Stimulated activated CD4-positive, alpha-beta T cell treated with anti-CD3 and anti-CD28 coated beads, Interleukin-2, amount 100 ng/mL, for 24 hours (primary cell): ENCODE results near the gene SRRM2.

Experiments used
- DNase-seq, 2 donors: peaks; one replicate each; pipeline ENCODE4 v3.0.0-alpha.2; 2020

Gene SRRM2

DNA sequence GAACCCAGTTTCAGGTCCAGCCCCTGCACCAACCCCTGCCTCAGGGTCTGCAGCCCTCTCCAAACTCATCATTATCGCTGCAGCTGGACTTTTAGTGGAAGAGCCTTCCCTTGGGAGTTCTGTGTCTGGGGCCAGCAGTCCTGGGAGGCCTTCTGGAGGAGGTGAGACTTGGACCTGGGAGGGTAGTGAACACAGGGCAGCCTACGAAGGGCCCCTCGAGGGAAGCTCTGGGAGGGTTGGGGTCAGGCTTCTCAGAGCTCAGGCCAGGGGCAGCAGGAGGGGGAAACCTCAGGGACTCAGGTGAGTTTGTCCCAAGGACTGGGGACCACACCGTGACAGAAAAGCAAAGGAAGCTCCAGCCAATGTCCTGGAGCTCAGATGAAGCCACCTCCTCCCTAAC lies 11.3 kb upstream of the SRRM2 start:
- no peak for DNase-seq

DNA sequence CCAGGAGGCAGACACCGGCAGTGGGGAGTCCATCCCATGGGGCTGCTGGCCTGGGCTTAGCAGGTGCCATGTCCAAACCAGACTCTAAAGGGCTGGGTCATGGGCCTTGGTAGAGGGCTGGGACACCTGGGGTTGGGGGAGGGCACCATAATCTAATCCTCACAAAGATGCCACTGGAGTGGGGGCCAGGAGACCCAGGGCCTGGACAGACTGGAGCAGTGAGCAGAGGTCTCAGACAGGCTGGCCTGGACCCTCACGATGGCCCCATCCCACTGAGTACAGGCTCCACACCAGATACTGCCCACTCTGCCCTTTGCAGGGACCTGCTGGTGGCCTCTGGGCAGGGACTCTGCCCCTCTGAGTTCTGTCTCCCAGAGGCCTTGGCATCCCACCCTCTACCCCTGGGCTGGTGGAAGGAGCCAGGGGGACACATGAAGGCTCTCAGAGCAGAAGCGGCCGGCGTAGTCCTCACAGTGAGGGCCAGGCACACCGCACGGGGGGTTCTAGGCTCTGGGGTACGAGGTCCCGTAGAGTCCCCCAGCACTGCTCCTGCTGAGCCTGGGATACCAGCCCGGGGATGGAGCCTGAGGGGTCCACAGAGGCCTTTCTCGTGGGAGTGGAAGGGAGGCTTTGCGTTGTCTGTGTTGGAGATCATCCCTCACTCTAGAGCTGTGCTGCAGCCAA lies 10.0 kb upstream of the SRRM2 start:
- no peak for DNase-seq

- no peak for DNase-seq
These were observed 9.2 kb upstream of the SRRM2 start for GRCh38 chr16:2743007-2743810.

DNA sequence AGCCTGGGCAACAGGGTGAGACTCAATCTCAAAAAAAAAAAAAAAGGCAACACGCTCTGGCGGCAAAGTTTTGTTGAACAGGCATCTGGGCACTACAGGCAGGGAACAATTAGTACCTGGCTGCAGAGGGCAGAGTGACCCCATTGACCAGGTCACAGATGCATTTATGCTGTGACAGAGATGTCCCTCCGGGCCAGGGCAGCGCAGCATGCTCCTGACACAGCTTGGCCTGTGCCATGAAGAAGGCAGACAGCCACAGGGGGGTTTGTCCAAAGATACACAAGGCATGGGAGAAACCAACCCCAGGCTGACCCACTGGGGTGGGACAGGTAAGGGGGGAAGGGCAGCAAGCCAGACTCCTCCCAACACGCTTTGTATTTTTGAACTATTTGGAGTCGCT lies 7.7 kb upstream of the SRRM2 start:
- DNase-seq = no peak

DNA sequence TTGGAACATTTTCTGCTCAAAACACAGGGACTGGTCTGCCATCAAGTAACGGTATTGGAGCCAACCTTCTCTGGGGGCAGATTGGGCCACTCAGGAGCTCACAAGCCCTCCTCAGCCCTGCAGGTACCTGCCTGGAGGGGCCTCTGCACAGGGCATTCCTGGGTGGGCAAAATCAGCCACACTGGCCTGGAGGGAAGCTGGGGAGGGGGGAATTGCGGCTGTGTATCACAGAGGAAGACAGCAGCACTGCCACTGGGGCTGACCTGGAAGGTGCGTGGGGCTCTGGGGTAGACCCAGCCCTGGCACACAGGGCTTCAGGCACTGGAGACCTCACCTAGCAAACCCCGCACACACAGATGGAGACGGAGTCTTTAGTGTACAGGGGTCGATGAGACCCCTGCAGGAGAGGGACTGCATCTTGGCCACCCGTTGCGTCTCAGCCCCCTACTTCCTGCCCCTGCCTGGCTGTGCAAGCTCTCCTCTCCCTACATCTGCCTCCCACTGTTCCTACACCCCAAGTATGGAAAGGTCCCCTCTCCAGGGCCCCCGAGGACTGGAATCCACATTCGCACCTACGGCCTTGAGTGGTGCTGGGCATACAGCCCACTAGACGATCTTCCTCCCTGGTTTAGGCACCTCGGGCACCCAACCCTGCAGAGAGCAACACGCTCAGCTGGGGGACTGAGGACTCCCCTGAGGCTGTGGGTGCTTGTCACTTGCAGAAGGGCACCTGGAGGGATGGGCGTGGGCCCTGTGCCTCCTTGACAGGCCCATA lies 7.1 kb upstream of the SRRM2 start:
- DNase-seq = no peak

DNA sequence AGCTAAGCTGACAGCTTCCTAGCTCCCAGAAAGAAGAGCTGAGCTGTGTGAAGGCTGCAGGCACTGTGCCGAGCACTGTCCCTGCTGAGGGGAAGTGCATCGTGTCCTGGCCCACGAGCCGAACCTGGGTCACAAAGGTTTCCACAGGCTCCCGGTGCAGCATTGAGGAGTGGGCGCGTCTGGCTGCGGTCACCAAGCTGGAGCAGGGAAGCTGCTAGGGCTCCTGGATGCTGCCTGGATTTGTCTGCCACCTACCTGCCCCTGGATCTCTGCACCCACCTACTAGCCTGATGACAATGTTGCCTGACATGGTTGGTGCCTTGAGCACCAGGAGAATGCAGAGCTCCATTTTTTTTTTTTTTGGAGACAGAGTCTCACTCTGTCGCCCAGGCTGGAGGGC lies 6.5 kb upstream of the SRRM2 start:
- no peak for DNase-seq

DNA sequence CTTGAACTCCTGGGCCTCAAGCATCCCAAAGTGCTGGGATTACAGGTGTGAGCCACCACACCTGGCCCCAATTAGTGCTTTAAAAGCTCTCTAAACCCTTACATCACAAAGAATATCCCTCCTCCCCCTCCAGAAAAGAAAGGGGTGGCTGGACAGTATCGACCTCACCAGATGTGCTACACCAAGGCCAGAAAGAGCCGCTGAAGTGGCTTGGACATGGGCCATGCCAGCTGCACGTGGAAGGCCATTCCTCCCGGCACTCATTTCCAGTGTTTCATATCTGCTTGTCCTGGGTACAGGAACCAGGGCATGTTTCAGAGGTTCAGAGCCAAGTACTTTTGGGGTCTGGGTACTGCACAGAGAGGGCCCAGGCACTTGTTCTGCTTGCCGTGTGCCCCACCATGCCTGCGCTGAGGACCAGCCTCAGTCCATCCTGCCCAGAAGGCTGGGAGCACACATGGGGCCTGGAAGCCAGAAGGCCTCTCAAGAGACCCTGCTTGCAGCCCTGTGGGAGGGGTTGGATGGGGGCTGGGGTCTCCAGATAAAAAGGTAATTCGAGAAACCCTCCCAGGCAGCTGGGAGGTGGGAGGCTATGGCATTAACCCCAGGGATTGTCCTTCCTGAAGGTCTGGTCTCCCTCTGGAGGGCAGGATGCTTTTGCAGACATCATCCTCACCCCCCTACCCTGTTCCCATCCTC lies 3.5 kb upstream of the SRRM2 start:
- no peak for DNase-seq

DNA sequence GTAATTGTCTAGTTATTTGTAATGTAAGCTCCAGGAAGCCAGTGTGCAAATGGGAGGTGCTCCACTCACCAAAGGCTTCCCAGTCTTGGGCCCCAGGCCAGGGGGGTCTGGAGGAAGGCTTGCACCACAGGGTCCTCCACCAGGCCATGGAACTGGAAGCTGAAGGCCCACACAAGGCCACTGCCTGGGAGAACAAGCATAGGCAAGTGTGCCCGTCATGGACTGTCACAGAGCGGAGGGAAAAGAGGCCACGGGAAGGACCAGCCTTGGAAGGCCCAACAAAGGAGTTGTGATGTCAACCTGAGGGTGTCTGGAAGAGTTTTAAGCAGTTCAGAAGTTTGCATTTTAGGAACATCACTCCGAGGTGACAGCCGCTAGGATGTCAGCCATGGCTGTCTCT lies 3.0 kb upstream of the SRRM2 start:
- DNase-seq = no peak

GRCh38 chr16:2749936-2750335 lies 2.5 kb upstream of the SRRM2 start:
- DNase-seq = no peak

DNA sequence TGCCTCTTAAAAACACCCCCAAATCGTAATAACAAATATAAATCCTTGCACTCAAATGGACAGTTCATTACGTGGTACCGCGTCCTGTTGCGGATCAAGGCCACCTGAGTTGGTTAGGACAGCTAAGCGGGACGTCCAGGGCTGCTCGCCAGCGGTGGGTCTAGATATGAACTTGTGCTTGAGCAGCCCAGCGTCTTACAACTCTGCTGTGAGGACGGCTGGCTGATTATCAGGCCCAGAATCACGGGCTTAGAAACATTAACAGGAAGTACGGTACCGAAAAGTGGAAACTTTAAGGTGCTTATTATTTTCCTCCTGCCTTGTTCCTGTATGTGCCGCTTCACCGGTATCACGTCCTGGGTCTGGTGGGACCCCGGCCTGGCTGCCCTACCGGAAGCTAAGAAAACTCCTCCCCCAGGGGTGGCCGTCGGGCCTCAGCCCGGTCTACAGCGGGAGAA lies 832 bp upstream of the SRRM2 start:
- no peak for DNase-seq

DNA sequence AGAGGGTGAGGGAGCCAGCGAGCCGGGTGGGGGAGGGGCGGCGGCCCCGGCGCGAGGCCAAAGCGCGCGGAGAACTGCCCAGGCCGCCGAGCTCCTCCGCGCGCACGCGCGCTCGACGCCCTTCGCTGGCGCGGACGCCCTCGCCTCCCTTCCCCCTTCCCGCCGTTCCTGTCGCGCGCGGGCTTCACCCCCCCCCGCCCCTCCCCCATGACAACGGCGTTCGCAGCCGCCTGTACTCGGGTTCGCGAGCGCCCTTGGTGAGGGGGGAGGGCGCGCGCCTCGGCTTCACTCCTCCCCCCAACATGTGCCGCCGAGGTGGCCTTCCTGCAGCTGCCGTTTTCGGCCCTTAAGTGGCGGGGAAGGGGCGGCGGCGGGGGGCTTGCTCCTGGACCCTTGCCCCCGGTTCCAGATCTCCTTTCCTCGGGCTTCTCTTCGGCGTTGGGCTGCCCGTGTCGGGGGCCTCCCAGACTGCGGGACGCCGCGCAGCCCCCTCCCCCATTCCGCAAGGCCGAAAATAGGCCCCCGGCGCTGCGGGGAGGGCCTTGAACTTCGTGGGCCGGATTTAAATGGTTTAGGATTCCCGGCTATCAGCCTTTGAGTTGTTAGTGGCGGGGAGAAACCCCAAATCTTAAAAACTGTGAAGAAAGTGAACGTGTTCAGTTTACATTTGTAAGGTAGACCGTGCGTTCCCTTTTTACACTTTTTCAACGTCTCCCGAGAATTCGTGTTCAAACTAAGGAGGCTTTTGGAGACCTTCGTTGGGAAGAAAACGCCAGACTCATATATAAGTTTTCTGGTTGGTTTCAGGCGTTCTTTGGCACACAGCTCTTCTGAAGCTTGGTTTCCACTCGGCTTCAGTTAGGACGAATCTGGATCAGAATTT lies 653 bp downstream of the SRRM2 start:
- peak; percentile 76 to 81 for DNase-seq

DNA sequence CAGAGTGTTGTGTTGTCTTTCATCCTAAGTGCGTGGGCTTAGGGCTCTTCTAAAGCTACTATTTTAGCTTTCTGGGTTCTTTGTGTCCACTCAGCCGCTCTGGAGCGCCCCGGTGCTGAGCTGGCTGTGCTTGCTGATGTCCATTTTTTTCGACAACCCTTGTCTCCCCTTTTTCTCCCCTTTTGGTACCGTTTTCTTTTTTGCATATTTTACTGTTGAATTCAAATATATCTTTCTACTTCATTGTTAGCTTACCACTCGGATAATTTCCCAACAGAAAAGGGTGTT lies 1.2 kb downstream of the SRRM2 start:
- no peak for DNase-seq

DNA sequence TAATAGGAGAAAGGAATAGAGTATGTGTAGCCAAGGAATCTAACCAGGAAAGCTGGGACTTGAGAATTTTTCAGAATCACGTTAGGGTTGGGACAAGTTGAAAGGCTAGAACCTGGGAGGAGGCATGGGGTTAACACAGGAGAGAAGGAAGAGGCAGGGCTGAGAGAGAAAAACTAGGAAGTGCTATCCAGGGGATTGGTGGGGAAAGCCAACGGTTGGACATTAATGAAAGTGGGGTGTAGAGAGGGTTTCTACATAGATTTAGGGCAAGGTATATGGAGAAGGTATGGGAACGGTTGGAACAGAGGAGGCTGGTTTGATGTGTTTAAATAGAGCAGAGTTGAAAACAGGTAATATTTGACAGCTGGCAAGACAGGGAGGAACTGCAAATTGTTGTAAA lies 2.7 kb downstream of the SRRM2 start:
- DNase-seq = no peak

DNA sequence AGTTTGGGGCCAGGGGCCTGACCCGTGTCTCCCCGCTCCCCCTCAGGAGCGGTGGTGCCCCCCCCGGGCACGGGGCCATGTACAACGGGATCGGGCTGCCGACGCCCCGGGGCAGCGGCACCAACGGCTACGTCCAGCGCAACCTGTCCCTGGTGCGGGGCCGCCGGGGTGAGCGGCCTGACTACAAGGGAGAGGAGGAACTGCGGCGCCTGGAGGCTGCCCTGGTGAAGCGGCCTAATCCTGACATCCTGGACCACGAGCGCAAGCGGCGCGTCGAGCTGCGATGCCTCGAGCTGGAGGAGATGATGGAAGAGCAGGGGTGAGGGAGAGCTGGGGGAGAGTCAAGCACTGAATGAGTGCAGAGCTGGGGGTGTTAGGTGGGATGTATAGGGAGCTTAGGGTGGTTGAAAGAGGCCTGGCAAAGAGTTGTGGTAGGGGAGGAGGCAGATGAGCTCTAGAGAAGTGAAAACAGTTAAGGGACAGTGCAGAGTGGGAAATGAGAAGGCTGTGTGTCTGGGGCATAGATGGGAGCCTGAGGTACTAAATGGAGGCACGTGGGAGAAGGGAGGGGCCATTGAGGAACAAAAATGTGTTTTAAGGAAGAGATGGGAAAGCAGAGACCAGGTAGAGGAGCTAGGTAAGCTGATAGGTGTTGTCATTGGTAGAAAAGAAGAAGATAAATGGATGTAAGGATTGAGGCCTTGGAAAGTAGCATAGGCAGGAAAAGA lies 4.0 kb downstream of the SRRM2 start:
- DNase-seq = no peak

GRCh38 chr16:2757344-2757743 lies 4.9 kb downstream of the SRRM2 start:
- DNase-seq = no peak

DNA sequence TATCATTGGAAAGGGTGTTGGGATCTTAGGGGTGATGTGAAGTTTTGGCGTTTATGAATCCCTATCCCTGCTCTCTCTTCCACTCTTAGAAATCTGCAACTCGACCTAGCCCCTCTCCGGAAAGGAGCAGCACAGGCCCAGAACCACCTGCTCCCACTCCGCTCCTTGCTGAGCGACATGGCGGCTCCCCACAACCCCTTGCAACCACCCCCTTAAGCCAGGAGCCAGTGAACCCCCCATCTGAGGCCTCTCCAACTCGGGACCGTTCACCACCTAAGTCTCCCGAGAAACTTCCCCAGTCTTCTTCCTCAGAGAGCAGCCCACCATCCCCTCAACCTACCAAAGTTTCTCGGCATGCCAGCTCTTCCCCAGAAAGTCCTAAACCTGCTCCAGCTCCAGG lies 9.0 kb downstream of the SRRM2 start:
- no peak for DNase-seq

DNA sequence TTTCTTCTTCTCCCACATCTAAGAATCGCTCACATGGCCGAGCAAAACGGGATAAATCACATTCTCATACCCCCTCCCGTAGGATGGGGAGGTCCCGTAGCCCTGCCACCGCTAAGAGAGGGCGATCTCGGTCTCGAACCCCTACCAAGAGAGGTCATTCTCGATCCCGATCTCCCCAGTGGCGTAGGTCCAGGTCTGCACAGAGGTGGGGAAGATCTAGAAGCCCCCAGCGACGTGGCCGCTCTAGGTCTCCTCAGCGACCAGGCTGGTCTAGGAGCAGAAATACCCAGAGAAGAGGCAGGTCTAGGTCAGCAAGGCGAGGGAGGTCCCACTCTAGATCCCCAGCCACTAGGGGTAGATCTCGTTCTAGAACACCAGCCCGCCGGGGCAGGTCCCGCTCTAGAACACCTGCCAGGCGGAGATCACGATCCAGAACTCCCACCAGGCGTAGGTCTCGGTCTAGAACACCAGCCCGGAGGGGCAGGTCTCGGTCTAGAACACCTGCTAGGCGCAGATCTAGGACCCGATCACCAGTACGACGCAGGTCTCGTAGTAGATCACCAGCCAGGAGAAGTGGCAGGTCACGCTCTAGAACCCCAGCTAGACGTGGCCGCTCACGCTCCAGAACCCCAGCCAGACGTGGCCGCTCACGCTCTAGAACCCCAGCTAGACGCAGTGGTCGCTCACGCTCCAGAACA lies 9.6 kb downstream of the SRRM2 start:
- DNase-seq = no peak

DNA sequence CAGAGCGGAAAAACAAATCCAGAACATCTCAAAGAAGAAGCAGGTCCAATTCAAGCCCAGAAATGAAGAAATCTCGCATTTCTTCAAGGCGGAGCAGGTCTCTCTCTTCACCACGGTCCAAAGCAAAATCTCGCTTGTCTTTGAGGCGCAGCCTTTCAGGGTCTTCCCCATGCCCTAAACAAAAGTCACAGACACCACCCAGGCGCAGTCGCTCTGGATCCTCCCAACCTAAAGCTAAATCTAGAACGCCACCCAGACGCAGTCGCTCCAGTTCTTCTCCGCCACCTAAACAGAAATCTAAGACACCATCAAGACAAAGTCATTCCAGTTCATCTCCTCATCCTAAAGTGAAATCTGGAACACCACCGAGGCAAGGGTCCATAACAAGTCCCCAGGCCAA lies 10.3 kb downstream of the SRRM2 start:
- DNase-seq = no peak

DNA sequence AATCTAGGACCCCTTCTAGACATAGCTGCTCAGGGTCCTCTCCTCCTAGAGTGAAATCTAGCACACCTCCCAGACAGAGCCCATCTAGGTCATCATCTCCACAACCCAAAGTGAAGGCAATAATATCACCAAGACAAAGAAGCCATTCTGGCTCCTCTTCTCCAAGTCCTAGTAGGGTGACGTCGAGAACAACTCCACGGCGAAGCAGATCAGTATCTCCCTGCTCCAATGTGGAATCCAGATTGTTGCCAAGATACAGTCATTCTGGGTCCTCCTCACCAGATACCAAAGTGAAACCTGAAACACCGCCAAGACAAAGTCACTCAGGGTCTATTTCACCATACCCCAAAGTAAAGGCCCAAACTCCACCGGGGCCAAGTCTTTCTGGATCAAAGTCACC lies 10.7 kb downstream of the SRRM2 start:
- no peak for DNase-seq

- DNase-seq = no peak
These were observed 12.3 kb downstream of the SRRM2 start for GRCh38 chr16:2764718-2765117.
